Stomach (tissue), 9 donors: ENCODE data around the gene SYNE2. TPM values are rescaled to one million over a fixed set of nuclear protein-coding genes. Genes with fewer than 3 reads are reported as not detected.

ENCODE experiments used
- DNase-seq, 2 donors: peaks; one replicate each; pipeline versions ENCODE4 v3.0.0 to v3.0.0-alpha.2; 2013 to 2019
- H3K27ac ChIP-seq, 5 donors: fragments of 200-600 bp in 4 of 5; sonication (generic) in 4 of 5; one replicate each; pipeline ENCODE4 v1.5.1; 2013 to 2019; ENCODE audit warnings: mild to moderate bottlenecking in 1 of 5, moderate library complexity in 1 of 5
- H3K27me3 ChIP-seq, 3 donors: fragments of 200-600 bp; sonication (generic); one replicate each; pipeline ENCODE4 v1.5.1; 2017 to 2019; ENCODE audit warnings: mixed run types in 1 of 3
- H3K36me3 ChIP-seq, 4 donors: fragments of 200-600 bp; sonication (generic); 1 replicate in 3 of 4; 2 replicates in 1 of 4; pipeline ENCODE4 v1.5.1; 2016 to 2019
- H3K4me1 ChIP-seq, 4 donors: fragments of 200-600 bp; sonication (generic); one replicate each; pipeline ENCODE4 v1.5.1; 2016 to 2019
- H3K4me3 ChIP-seq, 4 donors: fragments of 200-600 bp; sonication (generic) in 3 of 4; one replicate each; pipeline ENCODE4 v1.5.1; 2016 to 2019; ENCODE audit warnings: mild to moderate bottlenecking in 1 of 4
- H3K9me3 ChIP-seq, 4 donors: fragments of 200-600 bp; sonication (generic); one replicate each; pipeline ENCODE4 v1.5.1; 2016 to 2019
- CTCF ChIP-seq, 7 experiments: fragments of 450-650 bp in 4 of 7; fragments of 200-600 bp in 3 of 7; sonication (generic) in 3 of 7; IDR thresholded peaks; one replicate each; pipeline ENCODE4 v1.5.1; 2016 to 2019; ENCODE audit warnings: antibody characterized with exemption in 7 of 7, control low read depth in 2 of 7, mild to moderate bottlenecking in 1 of 7
- EP300 ChIP-seq: sonication (generic); formaldehyde crosslinking; IDR thresholded peaks from one replicate; pipeline ENCODE4 v1.6.1; 2017; ENCODE audit warnings: antibody characterized with exemption
- POLR2A ChIP-seq, 4 donors: fragments of 450-650 bp; IDR thresholded peaks; one replicate each; pipeline ENCODE4 v1.6.1; 2016; ENCODE audit warnings: antibody characterized with exemption in 4 of 4, control low read depth in 2 of 4, mild to moderate bottlenecking in 1 of 4, moderate library complexity in 1 of 4
- POLR2AphosphoS5 ChIP-seq, 3 donors: sonication (generic); formaldehyde crosslinking; IDR thresholded peaks; one replicate each; pipeline ENCODE4 v1.6.1; 2016; ENCODE audit warnings: antibody characterized with exemption in 3 of 3
- WGBS, 5 donors: extraction: QIAGEN DNeasy Blood & Tissue Kit in 3 of 5; methylation state at CpG; one replicate each; pipeline versions ENCODE4 v1.1.5 to v1.1.7; 2013 to 2018; 5-methylcytosine and 5-hydroxymethylcytosine counted together
- intact Hi-C: fragments of 100-400 bp; cut with DNase I; formaldehyde crosslinking; loops from one replicate; pipeline ENCODE4 v1.15.1; 2023; ENCODE audit warnings: low total_unique reads
- polyA plus RNA-seq, 3 donors: library from polyadenylated mRNA; stranded (reverse); fragments of 200-250 nt; gene quantifications; one replicate each; pipeline ENCODE4 v1.2.3, GENCODE V29; 2013
- total RNA-seq, 5 donors: library from RNA; depleted of rRNA; stranded (reverse); fragments of >200 nt; gene quantifications; one replicate each; pipeline versions ENCODE4 v1.1.0 to v1.2.3, GENCODE V29; 2014 to 2016
- donor health status: healthy with polysubstance abuse.
- donor health status: Bipolar disorder and iron deficiency.
- donor health status: healthy.

Gene SYNE2
- total and polyA plus RNA-seq, 8 donors = 14.4 to 280 (median 120) TPM

- intact Hi-C loops = no loop called here
- Histone ChIP-seq H3K4me1 (peaks cover 16 to 50% (median 35%) of the 10 kb centered on the region in 4 donors), H3K27ac (peak overlapping the region in 2 of 5 donors; percentile 4 to 5), H3K4me3 (no peak overlapping the region), H3K27me3 (no peaks in the 10 kb centered on the region), H3K36me3 (peaks cover 67 to 97% (median 95%) of the 10 kb centered on the region in 4 donors), H3K9me3 (no peaks in the 10 kb centered on the region)
- TF ChIP-seq CTCF (IDR thresholded peaks at IDR 0.05) = no peak
- no peak for TF ChIP-seq EP300
- no peak for TF ChIP-seq POLR2A (IDR thresholded peaks at IDR 0.05)
- no peak for TF ChIP-seq POLR2AphosphoS5 (IDR thresholded peaks at IDR 0.05)
- DNase-seq = peak in 1 of 2 donors; percentile 78
- WGBS, 5 donors = 47 to 70% (median 64%) methylated on average over 15 of the region's 15 CpGs
Measured at GRCh38 chr14:64218344-64219240, 365.8 kb downstream of the SYNE2 start.

GRCh38 chr14:64220056-64220455, 367.3 kb downstream of the SYNE2 start:
- Histone ChIP-seq H3K4me3 (no peak overlapping the region), H3K27me3 (no peaks in the 10 kb centered on the region), H3K4me1 (peaks cover 5 to 41% (median 25%) of the 10 kb centered on the region in 4 donors), H3K27ac (peak overlapping the region in 1 of 5 donors; percentile 51), H3K9me3 (no peaks in the 10 kb centered on the region), H3K36me3 (peaks cover 65 to 100% (median 97%) of the 10 kb centered on the region in 4 donors)
- TF ChIP-seq EP300 (no peak), POLR2AphosphoS5 (IDR thresholded peaks at IDR 0.05) (no peak), POLR2A (IDR thresholded peaks at IDR 0.05) (no peak), CTCF (IDR thresholded peaks at IDR 0.05) (no peak)
- DNase-seq = no peak
- intact Hi-C loops = no loop called here
- WGBS, 5 donors = 85 to 92% (median 90%) methylated on average over 4 of the region's 4 CpGs

- peaks cover 66 to 100% (median 97%) of the 10 kb centered on the region in 4 donors for H3K36me3 ChIP-seq
- intact Hi-C loops = no loop called here
- peak in 1 of 2 donors; percentile 52 for DNase-seq
Measured at GRCh38 chr14:64220466-64220865, 367.7 kb downstream of the SYNE2 start.

More at GRCh38 chr14:64220466-64220865, 367.7 kb downstream of the SYNE2 start:
- Histone ChIP-seq H3K4me1 (peaks cover 5 to 36% (median 23%) of the 10 kb centered on the region in 4 donors), H3K27ac (peak overlapping the region in 2 of 5 donors; percentile 23 to 51), H3K4me3 (no peak overlapping the region), H3K27me3 (no peaks in the 10 kb centered on the region), H3K9me3 (no peaks in the 10 kb centered on the region)
- WGBS, 5 donors = 55 to 85% (median 74%) methylated on average over 9 to 14 of the region's 14 CpGs
- TF ChIP-seq CTCF (IDR thresholded peaks at IDR 0.05) = no peak
- TF ChIP-seq POLR2A (IDR thresholded peaks at IDR 0.05) = no peak
- no peak for TF ChIP-seq EP300
